DND-41 (cell line): Measurements from ENCODE around the gene GIT1.

Experiments
- ATAC-seq: fragments of 200-7000 bp; cut with Tn5 transposase; 3 replicates; pipeline ENCODE4 v1.9.1; 2021; ENCODE audit warnings: low read depth; ENCODE audit not compliant: insufficient read depth
- DNase-seq: peaks from one replicate; pipeline ENCODE4 v3.0.0-alpha.2; 2020
- H2AFZ ChIP-seq: 2 replicates; pipeline ENCODE4 v1.6.0; 2012; ENCODE audit warnings: low read depth, low read length
- H3K27ac ChIP-seq: 2 replicates; pipeline ENCODE4 v1.5.1; 2012; ENCODE audit warnings: low read length, inconsistent platforms
- H3K27me3 ChIP-seq: fragments of 200-600 bp; sonication (generic); 2 replicates; pipeline ENCODE4 v1.6.0; 2012; ENCODE audit warnings: low read length, mild to moderate bottlenecking, inconsistent platforms; ENCODE audit not compliant: insufficient read depth, poor library complexity
- H3K36me3 ChIP-seq: 2 replicates; pipeline ENCODE4 v1.5.1; 2012; ENCODE audit warnings: low read length, inconsistent platforms; ENCODE audit not compliant: insufficient read depth
- H3K4me1 ChIP-seq: 2 replicates; pipeline ENCODE4 v1.5.1; 2012; ENCODE audit warnings: mild to moderate bottlenecking, low read length; ENCODE audit not compliant: insufficient read depth
- H3K4me2 ChIP-seq: 2 replicates; pipeline ENCODE4 v1.6.0; 2012; ENCODE audit warnings: mild to moderate bottlenecking, moderate library complexity, low read length, inconsistent platforms; ENCODE audit not compliant: insufficient read depth
- H3K4me3 ChIP-seq, 2 experiments: fragments of 200-600 bp in 1 of 2; shearing (Covaris generic) in 1 of 2; 2 replicates each; pipeline ENCODE4 v1.5.1; 2012 to 2016; ENCODE audit warnings: inconsistent platforms in 2 of 2, low read length in 2 of 2, mild to moderate bottlenecking in 2 of 2, low read depth in 1 of 2, moderate library complexity in 1 of 2
- H3K79me2 ChIP-seq: 2 replicates; pipeline ENCODE4 v1.6.0; 2012; ENCODE audit warnings: low read length, inconsistent platforms; ENCODE audit not compliant: insufficient read depth
- H3K9ac ChIP-seq: 2 replicates; pipeline ENCODE4 v1.6.0; 2012; ENCODE audit warnings: low read depth, mild to moderate bottlenecking, inconsistent platforms, low read length, moderate library complexity
- H3K9me3 ChIP-seq: 2 replicates; pipeline ENCODE4 v1.5.1; 2012; ENCODE audit warnings: low read length, moderate library complexity, mild to moderate bottlenecking, inconsistent platforms; ENCODE audit not compliant: insufficient read depth, severe bottlenecking
- H4K20me1 ChIP-seq: 2 replicates; pipeline ENCODE4 v1.6.0; 2012; ENCODE audit warnings: low read length; ENCODE audit not compliant: insufficient read depth
- CTCF ChIP-seq: IDR thresholded peaks from 2 replicates; pipeline ENCODE4 v1.5.1; 2012; ENCODE audit warnings: borderline replicate concordance, low read length, moderate library complexity, mild to moderate bottlenecking; ENCODE audit not compliant: poor library complexity, severe bottlenecking; ENCODE audit errors: extremely low read depth
- EZH2 ChIP-seq: IDR thresholded peaks from 3 replicates; pipeline ENCODE4 v1.6.1; 2012; ENCODE audit warnings: borderline replicate concordance, low read depth, mild to moderate bottlenecking, moderate library complexity, low read length, inconsistent platforms; ENCODE audit not compliant: severe bottlenecking

Gene GIT1, protein sequence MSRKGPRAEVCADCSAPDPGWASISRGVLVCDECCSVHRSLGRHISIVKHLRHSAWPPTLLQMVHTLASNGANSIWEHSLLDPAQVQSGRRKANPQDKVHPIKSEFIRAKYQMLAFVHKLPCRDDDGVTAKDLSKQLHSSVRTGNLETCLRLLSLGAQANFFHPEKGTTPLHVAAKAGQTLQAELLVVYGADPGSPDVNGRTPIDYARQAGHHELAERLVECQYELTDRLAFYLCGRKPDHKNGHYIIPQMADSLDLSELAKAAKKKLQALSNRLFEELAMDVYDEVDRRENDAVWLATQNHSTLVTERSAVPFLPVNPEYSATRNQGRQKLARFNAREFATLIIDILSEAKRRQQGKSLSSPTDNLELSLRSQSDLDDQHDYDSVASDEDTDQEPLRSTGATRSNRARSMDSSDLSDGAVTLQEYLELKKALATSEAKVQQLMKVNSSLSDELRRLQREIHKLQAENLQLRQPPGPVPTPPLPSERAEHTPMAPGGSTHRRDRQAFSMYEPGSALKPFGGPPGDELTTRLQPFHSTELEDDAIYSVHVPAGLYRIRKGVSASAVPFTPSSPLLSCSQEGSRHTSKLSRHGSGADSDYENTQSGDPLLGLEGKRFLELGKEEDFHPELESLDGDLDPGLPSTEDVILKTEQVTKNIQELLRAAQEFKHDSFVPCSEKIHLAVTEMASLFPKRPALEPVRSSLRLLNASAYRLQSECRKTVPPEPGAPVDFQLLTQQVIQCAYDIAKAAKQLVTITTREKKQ

GRCh38 chr17:29589524-29590410 is at the start of gene GIT1:
Gene GIT1 (minus strand): TSS chr17:29589648. CDS start chr17:29589378, 270 bp downstream.
- peak within 1 kb of the TSS; percentile 97 for H3K4me2 ChIP-seq
- H2AFZ ChIP-seq, result peak within 1 kb of the TSS; percentile 99
- H3K4me1 ChIP-seq, result peaks cover 79% of the 10 kb centered on the region
- peak within 1 kb of the TSS; percentile 83 for H3K9ac ChIP-seq
- peak within 1 kb of the TSS; percentile 81 for H3K27ac ChIP-seq
- peak; percentile 70 for ATAC-seq
- DNase-seq, result peak; percentile 87
- H3K36me3 ChIP-seq, result no peaks in the 10 kb centered on the region
- H4K20me1 ChIP-seq, result peaks cover 46% of the 10 kb centered on the region
- TF ChIP-seq CTCF (no peak), EZH2 (no peak)
- no peaks in the 10 kb centered on the region for H3K9me3 ChIP-seq
- peaks cover 6% of the 10 kb centered on the region for H3K27me3 ChIP-seq
- H3K4me3 ChIP-seq, result peak within 1 kb of the TSS; percentile 74 to 76
- peaks cover 54% of the 10 kb centered on the region for H3K79me2 ChIP-seq

GRCh38 chr17:29633886-29634285 is 44.4 kb upstream of the GIT1 start:
- Histone ChIP-seq H3K27ac (no peak overlapping the region), H2AFZ (no peak overlapping the region), H4K20me1 (no peaks in the 10 kb centered on the region), H3K4me3 (no peak overlapping the region), H3K4me1 (no peaks in the 10 kb centered on the region), H3K9me3 (no peaks in the 10 kb centered on the region), H3K4me2 (no peak overlapping the region), H3K9ac (no peak overlapping the region), H3K27me3 (no peaks in the 10 kb centered on the region), H3K79me2 (no peaks in the 10 kb centered on the region), H3K36me3 (peaks cover 51% of the 10 kb centered on the region)
- no peak for TF ChIP-seq EZH2
- no peak for TF ChIP-seq CTCF
- no peak for ATAC-seq
- DNase-seq, result no peak

DNA sequence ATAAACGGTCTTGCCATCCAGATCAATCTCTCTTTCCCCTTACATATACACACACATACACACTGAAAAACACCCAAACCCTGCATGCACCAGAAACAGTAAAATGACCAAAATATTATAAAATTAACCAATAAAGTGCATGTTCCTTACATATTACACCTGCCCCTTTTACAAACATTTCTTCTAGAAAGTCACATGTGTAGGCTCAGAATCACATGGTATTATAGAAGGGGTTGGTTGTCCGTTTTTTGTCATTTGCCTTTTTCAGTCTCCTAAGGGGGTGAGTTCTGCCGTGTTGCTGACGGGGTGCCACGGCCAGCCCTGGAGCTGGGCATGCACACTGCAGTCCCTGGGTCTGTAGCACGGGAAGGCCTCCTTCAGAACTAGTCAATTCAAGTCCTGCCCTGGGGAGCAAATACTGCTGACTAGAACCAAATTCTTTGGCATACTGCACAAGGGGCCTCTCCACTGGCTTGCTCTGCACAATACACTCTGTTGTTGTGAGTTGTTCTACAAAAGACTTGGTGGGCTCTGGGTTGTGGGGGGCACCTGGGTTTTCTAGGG is 41.3 kb upstream of the GIT1 start:
- H3K4me2 ChIP-seq, result no peak overlapping the region
- no peak overlapping the region for H3K4me3 ChIP-seq
- 0 out of 2 replicates have a peak, but pooled peaks cover 5% of the 10 kb centered on the region for H4K20me1 ChIP-seq
- no peak for TF ChIP-seq EZH2
- TF ChIP-seq CTCF, result no peak
- H3K4me1 ChIP-seq, result no peaks in the 10 kb centered on the region
- no peak overlapping the region for H2AFZ ChIP-seq
- ATAC-seq, result no peak
- no peak overlapping the region for H3K27ac ChIP-seq
- H3K9ac ChIP-seq, result no peak overlapping the region
- peaks cover 46% of the 10 kb centered on the region for H3K36me3 ChIP-seq
- DNase-seq, result no peak
- no peaks in the 10 kb centered on the region for H3K9me3 ChIP-seq
- no peaks in the 10 kb centered on the region for H3K27me3 ChIP-seq
- no peaks in the 10 kb centered on the region for H3K79me2 ChIP-seq
